ENCODE results near the gene ADAMTS3.

- no peak for TF ChIP-seq CTCF (IDR thresholded peaks at IDR 0.05)
- TF ChIP-seq POLR2A (IDR thresholded peaks at IDR 0.05), result no peak
These were observed 242.1 kb downstream of the ADAMTS3 start for GRCh38 chr4:72326692-72327632.
